CD14-positive monocyte (primary cell): ENCODE measurements around the gene ZNF407. TPM values are rescaled to one million over a fixed set of nuclear protein-coding genes. Genes with fewer than 3 reads are reported as not detected.

ENCODE experiments used
- DNase-seq, 3 donors: peaks; one replicate each; pipeline ENCODE4 v3.0.0-alpha.2; 2011 to 2022
- H2AFZ ChIP-seq: 2 replicates; pipeline ENCODE4 v1.6.0; 2012; ENCODE audit warnings: mild to moderate bottlenecking, low read depth, low read length, inconsistent platforms; ENCODE audit not compliant: insufficient read depth, poor library complexity, severe bottlenecking
- H3K27ac ChIP-seq, 2 donors: 1 replicate in 1 of 2; 2 replicates in 1 of 2; pipeline ENCODE4 v1.5.1; 2012 to 2013; ENCODE audit warnings: low read length in 2 of 2, control low read depth in 1 of 2, inconsistent platforms in 1 of 2, low read depth in 1 of 2, mild to moderate bottlenecking in 1 of 2
- H3K27me3 ChIP-seq, 2 donors: one replicate each; pipeline versions ENCODE4 v1.6.0 to v1.6.1; 2011 to 2013; ENCODE audit warnings: low read length in 2 of 2; ENCODE audit not compliant: control insufficient read depth in 2 of 2, insufficient read depth in 2 of 2
- H3K36me3 ChIP-seq, 2 donors: replicated peaks in 1 of 2; 1 replicate in 1 of 2; 2 replicates in 1 of 2; pipeline versions ENCODE4 v1.5.1 to v1.6.1; 2012 to 2013; ENCODE audit warnings: low read length in 2 of 2, control low read depth in 1 of 2, inconsistent platforms in 1 of 2, mild to moderate bottlenecking in 1 of 2; ENCODE audit not compliant: insufficient read depth in 2 of 2, control insufficient read depth in 1 of 2
- H3K4me1 ChIP-seq, 2 donors: 1 replicate in 1 of 2; 2 replicates in 1 of 2; pipeline versions ENCODE4 v1.5.1 to v1.6.1; 2012 to 2013; ENCODE audit warnings: low read length in 2 of 2, control low read depth in 1 of 2, inconsistent platforms in 1 of 2, mild to moderate bottlenecking in 1 of 2, moderate library complexity in 1 of 2; ENCODE audit not compliant: insufficient read depth in 2 of 2, control insufficient read depth in 1 of 2
- H3K4me2 ChIP-seq: replicated peaks from 2 replicates; pipeline ENCODE3; 2012; ENCODE audit warnings: low read length, moderate library complexity, mild to moderate bottlenecking; ENCODE audit not compliant: poor library complexity, severe bottlenecking; ENCODE audit errors: extremely low read depth
- H3K4me3 ChIP-seq, 3 experiments: fragments of 200-600 bp in 1 of 3; sonication (generic) in 1 of 3; replicated peaks in 1 of 3; 1 replicate in 2 of 3; 2 replicates in 1 of 3; pipeline ENCODE4 v1.5.1; 2011 to 2013; ENCODE audit warnings: low read length in 3 of 3, mild to moderate bottlenecking in 3 of 3, control low read depth in 2 of 3, low read depth in 2 of 3, inconsistent platforms in 1 of 3, moderate library complexity in 1 of 3
- H3K79me2 ChIP-seq: 2 replicates; pipeline ENCODE4 v1.6.0; 2012; ENCODE audit warnings: mild to moderate bottlenecking, control low read depth, inconsistent platforms, low read length, moderate library complexity; ENCODE audit not compliant: insufficient read depth
- H3K9ac ChIP-seq: 2 replicates; pipeline ENCODE4 v1.6.0; 2017; ENCODE audit warnings: low read length, mild to moderate bottlenecking; ENCODE audit not compliant: insufficient read depth, poor library complexity, severe bottlenecking
- H3K9me3 ChIP-seq, 2 donors: replicated peaks in 1 of 2; 1 replicate in 1 of 2; 2 replicates in 1 of 2; pipeline versions ENCODE4 v1.5.1 to v1.6.1; 2012 to 2013; ENCODE audit warnings: low read length in 2 of 2, control low read depth in 1 of 2; ENCODE audit not compliant: control insufficient read depth in 1 of 2, insufficient read depth in 1 of 2
- H4K20me1 ChIP-seq: 2 replicates; pipeline ENCODE4 v1.6.0; 2012; ENCODE audit warnings: mild to moderate bottlenecking, low read length, control low read depth, moderate library complexity; ENCODE audit not compliant: insufficient read depth
- H3K27ac Mint-ChIP-seq, 7 donors: one replicate each; pipeline ENCODE4 v1.8.0; 2020; ENCODE audit warnings: mild to moderate bottlenecking in 7 of 7, mixed read lengths in 7 of 7, moderate library complexity in 6 of 7, inconsistent platforms in 2 of 7
- H3K27me3 Mint-ChIP-seq, 3 donors: one replicate each; pipeline ENCODE4 v1.8.0; 2021 to 2022; ENCODE audit warnings: low read depth in 3 of 3, mild to moderate bottlenecking in 3 of 3, mixed read lengths in 3 of 3, moderate library complexity in 3 of 3, inconsistent platforms in 1 of 3
- H3K36me3 Mint-ChIP-seq, 2 donors: one replicate each; pipeline ENCODE4 v1.8.0; 2020; ENCODE audit warnings: mixed read lengths in 2 of 2, inconsistent platforms in 1 of 2, mild to moderate bottlenecking in 1 of 2
- H3K4me1 Mint-ChIP-seq: one replicate; pipeline ENCODE4 v1.8.0; 2020; ENCODE audit warnings: mild to moderate bottlenecking, mixed read lengths
- H3K4me3 Mint-ChIP-seq, 2 donors: one replicate each; pipeline ENCODE4 v1.8.0; 2020; ENCODE audit warnings: mild to moderate bottlenecking in 2 of 2, mixed read lengths in 2 of 2, moderate library complexity in 1 of 2
- H3K9me3 Mint-ChIP-seq, 7 donors: one replicate each; pipeline ENCODE4 v1.8.0; 2020 to 2022; ENCODE audit warnings: mixed read lengths in 7 of 7, mild to moderate bottlenecking in 6 of 7, moderate library complexity in 6 of 7, inconsistent platforms in 2 of 7
- WGBS: methylation state at CpG from one replicate; pipeline ENCODE4 v1.1.5; 2013; ENCODE audit warnings: missing lambda C conversion rate; ENCODE audit not compliant: insufficient coverage; 5-methylcytosine and 5-hydroxymethylcytosine counted together
- intact Hi-C, 2 donors: fragments of 100-400 bp; cut with micrococcal nuclease; formaldehyde crosslinking; loops; one replicate each; pipeline versions ENCODE4 v1.15.0 to v1.15.1; 2023
- polyA plus RNA-seq, 3 donors: library from polyadenylated mRNA; depleted of rRNA in 1 of 3; unstranded in 2 of 3; stranded (reverse) in 1 of 3; fragments of 300-500 nt in 2 of 3; fragments of >200 nt in 1 of 3; fragmentation: Illumina TruSeq in 2 of 3; gene quantifications; 1 replicate in 2 of 3; 2 replicates in 1 of 3; pipeline ENCODE4 v1.2.3, GENCODE V29; 2012 to 2021
- TF ChIP-seq, protein P1 (sequence below): fragments of 200-600 bp; IDR thresholded peaks from one replicate; pipeline ENCODE4 v1.8.0; 2022; ENCODE audit warnings: antibody characterized with exemption, mild to moderate bottlenecking

ZNF407 gene
- polyA plus RNA-seq, 3 donors, result 1.3 to 3.6 (median 1.6) TPM

GRCh38 chr18:75068682-75069435 is 471.2 kb downstream of the ZNF407 start:
- TF ChIP-seq, protein P1, sequence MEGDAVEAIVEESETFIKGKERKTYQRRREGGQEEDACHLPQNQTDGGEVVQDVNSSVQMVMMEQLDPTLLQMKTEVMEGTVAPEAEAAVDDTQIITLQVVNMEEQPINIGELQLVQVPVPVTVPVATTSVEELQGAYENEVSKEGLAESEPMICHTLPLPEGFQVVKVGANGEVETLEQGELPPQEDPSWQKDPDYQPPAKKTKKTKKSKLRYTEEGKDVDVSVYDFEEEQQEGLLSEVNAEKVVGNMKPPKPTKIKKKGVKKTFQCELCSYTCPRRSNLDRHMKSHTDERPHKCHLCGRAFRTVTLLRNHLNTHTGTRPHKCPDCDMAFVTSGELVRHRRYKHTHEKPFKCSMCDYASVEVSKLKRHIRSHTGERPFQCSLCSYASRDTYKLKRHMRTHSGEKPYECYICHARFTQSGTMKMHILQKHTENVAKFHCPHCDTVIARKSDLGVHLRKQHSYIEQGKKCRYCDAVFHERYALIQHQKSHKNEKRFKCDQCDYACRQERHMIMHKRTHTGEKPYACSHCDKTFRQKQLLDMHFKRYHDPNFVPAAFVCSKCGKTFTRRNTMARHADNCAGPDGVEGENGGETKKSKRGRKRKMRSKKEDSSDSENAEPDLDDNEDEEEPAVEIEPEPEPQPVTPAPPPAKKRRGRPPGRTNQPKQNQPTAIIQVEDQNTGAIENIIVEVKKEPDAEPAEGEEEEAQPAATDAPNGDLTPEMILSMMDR, result no peak
- H3K9ac ChIP-seq, result no peak overlapping the region
- H2AFZ ChIP-seq, result no peak overlapping the region
- intact Hi-C loops, result loop anchor here in 1 of 2 donors (10.0 kb wide), 1 partner anchor 136 kb away; the partner anchor contains the start of gene PTGR3
- no peaks in the 10 kb centered on the region for H3K27me3 ChIP-seq
- H3K79me2 ChIP-seq, result no peaks in the 10 kb centered on the region
- H3K4me2 ChIP-seq, result no peak overlapping the region
- H3K4me1 ChIP-seq, result peaks cover 41 to 46% of the 10 kb centered on the region in 2 donors
- peaks cover 8 to 10% of the 10 kb centered on the region in 2 donors for H3K36me3 ChIP-seq
- 98% methylated on average over 14 of the region's 20 CpGs for WGBS
- Mint-ChIP-seq H3K4me3 (no peak overlapping the region), H3K36me3 (peaks cover 22 to 23% of the 10 kb centered on the region in 2 donors), H3K9me3 (peaks cover 7 to 16% (median 14%) of the 10 kb centered on the region in 7 donors), H3K27me3 (peaks cover 0 to 3% (median 0%) of the 10 kb centered on the region in 3 donors), H3K4me1 (peaks cover 48% of the 10 kb centered on the region), H3K27ac (peak overlapping the region in 6 of 7 donors; percentile 46 to 98 (median 52))
- H3K27ac ChIP-seq, result no peak overlapping the region
- H3K9me3 ChIP-seq, result peaks cover 10 to 17% of the 10 kb centered on the region in 2 donors
- DNase-seq, result no peak
- H4K20me1 ChIP-seq, result no peaks in the 10 kb centered on the region
- no peak overlapping the region for H3K4me3 ChIP-seq

DNA sequence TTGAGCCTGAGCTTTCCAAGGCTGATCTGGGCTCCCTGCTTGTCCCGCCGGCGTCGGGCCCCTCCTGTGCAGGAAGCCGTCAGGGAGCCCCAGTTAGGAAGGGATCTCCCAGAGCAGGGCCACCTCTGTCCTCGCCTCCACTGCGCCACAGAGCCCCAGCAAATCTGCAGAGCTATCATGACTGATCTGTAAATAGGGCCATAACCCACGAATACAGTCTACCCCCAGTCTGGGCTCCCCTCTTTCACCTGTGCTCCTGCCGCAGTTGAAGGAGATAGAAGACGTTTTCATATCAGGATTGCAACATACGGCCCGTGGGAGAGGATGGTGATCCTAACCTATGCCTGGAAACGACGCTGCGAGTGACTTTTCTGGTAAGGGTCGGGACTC is 472.6 kb downstream of the ZNF407 start:
- Mint-ChIP-seq H3K27me3 (peaks cover 0 to 3% (median 2%) of the 10 kb centered on the region in 3 donors), H3K9me3 (peaks cover 9 to 24% (median 20%) of the 10 kb centered on the region in 7 donors), H3K36me3 (peaks cover 19% of the 10 kb centered on the region in 2 donors), H3K4me1 (peaks cover 48% of the 10 kb centered on the region), H3K27ac (peak overlapping the region; percentile 87 to 99 (median 98)), H3K4me3 (peak overlapping the region; percentile 77 to 91)
- H3K4me2 ChIP-seq, result peak overlapping the region; percentile 71
- peak overlapping the region; percentile 77 for H2AFZ ChIP-seq
- DNase-seq, result no peak
- peaks cover 10 to 31% of the 10 kb centered on the region in 2 donors for H3K9me3 ChIP-seq
- peaks cover 41 to 46% of the 10 kb centered on the region in 2 donors for H3K4me1 ChIP-seq
- TF ChIP-seq, protein P1, result no peak
- WGBS, result 95% methylated on average over 11 of the region's 16 CpGs
- no peaks in the 10 kb centered on the region for H4K20me1 ChIP-seq
- peak overlapping the region; percentile 95 to 97 for H3K27ac ChIP-seq
- no peaks in the 10 kb centered on the region for H3K79me2 ChIP-seq
- H3K9ac ChIP-seq, result peak overlapping the region; percentile 65
- intact Hi-C loops, result loop anchor here (2.0 to 10.0 kb wide), 3 partner anchors 75 to 135 kb away; partner anchors contain the start of gene PTGR3 (in 1 of the 2)
- no peaks in the 10 kb centered on the region for H3K27me3 ChIP-seq
- H3K36me3 ChIP-seq, result no peaks in the 10 kb centered on the region
- H3K4me3 ChIP-seq, result peak overlapping the region in 2 of 3 experiments; percentile 26 to 68
